ENCODE data around the gene STAT5A. TPM values are rescaled to one million over a fixed set of nuclear protein-coding genes. Genes with fewer than 3 reads are reported as not detected.
"Not testable (repeated sequence)": the region's sequence is repeated elsewhere in the genome, so short reads cannot be mapped to it uniquely, and the experiment has no call there.

STAT5A gene
- total RNA-seq, 2 experiments from 2014 or later: 88.4 to 96.7 TPM

DNA sequence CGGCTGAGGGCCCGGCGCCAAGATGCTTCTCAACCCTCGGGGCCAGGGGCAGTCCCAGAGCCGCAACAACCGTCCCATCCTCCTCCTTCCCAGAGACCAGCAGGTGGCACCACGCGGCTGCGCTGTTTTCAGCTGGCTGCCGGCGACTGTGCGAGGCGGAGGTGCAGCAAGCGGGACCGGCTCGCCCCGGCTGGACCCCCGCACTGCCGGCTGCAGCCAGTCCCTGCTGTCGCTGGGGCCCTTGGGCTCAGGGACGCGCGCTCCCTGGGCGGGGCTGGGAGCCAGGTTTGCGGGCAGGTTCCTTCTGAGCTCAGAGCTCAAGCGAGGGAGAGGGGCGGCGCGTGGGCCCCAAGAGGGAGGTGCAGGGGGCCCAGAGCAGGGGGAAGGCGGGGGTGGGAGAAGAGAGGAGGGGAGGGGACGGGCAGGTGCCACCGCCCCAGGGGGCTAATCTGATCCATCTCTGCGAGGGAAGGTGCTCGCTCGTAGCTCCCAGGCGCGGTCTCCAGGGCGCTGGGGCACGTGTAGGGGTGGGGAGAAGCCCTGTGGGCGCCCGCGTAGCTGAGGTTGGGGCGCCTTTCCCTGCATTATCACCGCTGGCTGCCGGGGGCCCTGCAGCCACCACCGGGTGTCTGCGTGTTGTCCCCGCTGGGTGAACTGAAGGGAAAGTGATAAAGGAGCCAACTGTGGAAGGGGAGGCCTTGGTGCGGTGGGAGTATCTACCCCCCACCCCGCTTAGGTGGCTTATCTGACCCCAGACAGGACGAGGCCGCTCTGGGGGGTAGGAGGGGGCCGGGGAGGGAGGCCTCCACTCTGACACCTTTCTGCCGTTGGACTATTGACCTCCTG lies 24.2 kb downstream of the STAT5A start:
- Mint-ChIP-seq H3K4me1 (peaks cover 59% of the 10 kb centered on the region), H3K27ac (peak overlapping the region; percentile 6), H3K36me3 (ENCODE audit: low read depth) (peaks cover 70% of the 10 kb centered on the region), H3K27me3 (no peaks in the 10 kb centered on the region), H3K9me3 (no peaks in the 10 kb centered on the region), H3K4me3 (no peak overlapping the region)
- DNase-seq: peak; percentile 80
- CTCF ChIA-PET: interaction anchor here (0.6 to 20.0 kb wide), 26 partner anchors 9 to 349 kb away, joined by 3 to 342 read pairs (median 4); partner anchors contain the start of gene STAT3
- POLR2A ChIA-PET: interaction anchor here (0.6 to 2.8 kb wide), 23 partner anchors 10 to 223 kb away, joined by 3 to 17 read pairs (median 4); partner anchors contain the start of genes NAGLU, STAT3, STAT5A and STAT5B

DNA sequence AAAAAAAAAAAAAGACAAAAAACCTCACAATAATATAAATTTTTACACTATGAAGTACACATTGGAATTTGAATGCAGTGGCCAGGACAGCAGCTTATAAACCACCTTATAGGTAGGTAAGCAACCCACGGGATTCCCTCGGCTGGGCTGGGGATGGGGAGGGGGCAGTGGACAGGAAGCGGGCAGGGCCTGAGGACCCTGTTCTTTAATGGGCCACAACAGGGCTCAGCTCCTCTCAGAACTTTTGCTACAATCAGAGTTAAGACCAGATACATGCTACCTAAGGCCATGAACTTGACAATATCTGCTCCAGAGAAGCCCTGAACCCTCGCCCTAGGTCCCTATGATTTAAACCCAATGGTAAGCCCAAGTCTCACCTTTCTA lies 25.1 kb downstream of the STAT5A start:
- H3K4me1 Mint-ChIP-seq: peaks cover 60% of the 10 kb centered on the region
- no peak overlapping the region for H3K4me3 Mint-ChIP-seq
- no peaks in the 10 kb centered on the region for H3K9me3 Mint-ChIP-seq
- H3K36me3 Mint-ChIP-seq (ENCODE audit: low read depth): peaks cover 69% of the 10 kb centered on the region
- no peaks in the 10 kb centered on the region for H3K27me3 Mint-ChIP-seq
- no peak overlapping the region for H3K27ac Mint-ChIP-seq
- ChIA-PET POLR2A (interaction anchor here (0.7 to 2.8 kb wide), 13 partner anchors 18 to 143 kb away, joined by 3 to 17 read pairs (median 4); partner anchors contain the start of genes STAT3 and STAT5A), CTCF (interaction anchor here (0.6 to 20.0 kb wide), 14 partner anchors 9 to 264 kb away, joined by 3 to 342 read pairs (median 4); partner anchors contain the start of genes HCRT, PSMC3IP and STAT3)
- DNase-seq: no peak

GRCh38 chr17:42313773-42314566 lies 25.7 kb downstream of the STAT5A start:
- ChIA-PET CTCF (interaction anchor here (0.6 to 20.0 kb wide), 13 partner anchors 8 to 264 kb away, joined by 3 to 342 read pairs (median 4); partner anchors contain the start of genes HCRT, NAGLU, PSMC3IP and STAT3), POLR2A (interaction anchor here (0.7 to 2.8 kb wide), 11 partner anchors 18 to 202 kb away, joined by 3 to 17 read pairs (median 3); partner anchors contain the start of gene STAT5A)
- peaks cover 66% of the 10 kb centered on the region for H3K4me1 Mint-ChIP-seq
- no peak for DNase-seq
- no peaks in the 10 kb centered on the region for H3K9me3 Mint-ChIP-seq
- H3K4me3 Mint-ChIP-seq: no peak overlapping the region
- peaks cover 70% of the 10 kb centered on the region for H3K36me3 Mint-ChIP-seq (ENCODE audit: low read depth)
- H3K27ac Mint-ChIP-seq: peak overlapping the region; percentile 49
- no peaks in the 10 kb centered on the region for H3K27me3 Mint-ChIP-seq

GRCh38 chr17:42315402-42316156 lies 27.3 kb downstream of the STAT5A start:
- POLR2A ChIA-PET: interaction anchor here (0.6 to 1.8 kb wide), 6 partner anchors 27 to 190 kb away, joined by 3 to 13 read pairs (median 3); partner anchors contain the start of genes GHDC and STAT3
- Mint-ChIP-seq H3K4me3 (no peak overlapping the region), H3K27me3 (no peaks in the 10 kb centered on the region), H3K9me3 (no peaks in the 10 kb centered on the region), H3K27ac (peak overlapping the region; percentile 79), H3K4me1 (peaks cover 73% of the 10 kb centered on the region), H3K36me3 (ENCODE audit: low read depth) (peaks cover 63% of the 10 kb centered on the region)
- no peak for DNase-seq
- CTCF ChIA-PET: interaction anchor here (1.4 to 20.0 kb wide), 5 partner anchors 27 to 262 kb away, joined by 3 to 342 read pairs (median 5); partner anchors contain the start of genes PSMC3IP and STAT3

DNA sequence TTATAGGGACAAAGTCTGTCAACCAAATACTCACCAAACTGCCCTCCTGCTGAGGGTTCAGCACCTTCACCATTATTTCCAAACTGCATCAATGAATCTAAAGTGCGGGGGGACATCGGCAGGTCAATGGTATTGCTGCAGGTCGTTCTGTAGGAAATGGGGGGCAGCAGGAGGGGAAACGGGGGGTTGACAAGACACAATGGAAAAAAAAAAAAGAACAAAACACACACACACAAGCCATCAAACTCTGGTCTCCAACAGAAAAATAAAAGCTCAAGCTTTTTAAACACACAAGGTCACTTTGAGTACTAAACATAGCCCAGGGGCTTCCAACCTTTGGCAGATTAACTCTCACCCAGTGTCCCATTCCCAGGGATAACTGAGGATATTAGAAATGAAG lies 28.5 kb downstream of the STAT5A start:
- CTCF ChIA-PET: interaction anchor here (1.4 to 20.0 kb wide), 3 partner anchors 26 to 201 kb away, joined by 3 to 342 read pairs (median 3); no protein-coding TSS in a partner anchor
- H3K27me3 Mint-ChIP-seq: no peaks in the 10 kb centered on the region
- POLR2A ChIA-PET: no interaction called here
- no peak overlapping the region for H3K4me3 Mint-ChIP-seq
- H3K36me3 Mint-ChIP-seq (ENCODE audit: low read depth): peaks cover 61% of the 10 kb centered on the region
- no peak overlapping the region for H3K27ac Mint-ChIP-seq
- peaks cover 72% of the 10 kb centered on the region for H3K4me1 Mint-ChIP-seq
- no peaks in the 10 kb centered on the region for H3K9me3 Mint-ChIP-seq
- DNase-seq: no peak

DNA sequence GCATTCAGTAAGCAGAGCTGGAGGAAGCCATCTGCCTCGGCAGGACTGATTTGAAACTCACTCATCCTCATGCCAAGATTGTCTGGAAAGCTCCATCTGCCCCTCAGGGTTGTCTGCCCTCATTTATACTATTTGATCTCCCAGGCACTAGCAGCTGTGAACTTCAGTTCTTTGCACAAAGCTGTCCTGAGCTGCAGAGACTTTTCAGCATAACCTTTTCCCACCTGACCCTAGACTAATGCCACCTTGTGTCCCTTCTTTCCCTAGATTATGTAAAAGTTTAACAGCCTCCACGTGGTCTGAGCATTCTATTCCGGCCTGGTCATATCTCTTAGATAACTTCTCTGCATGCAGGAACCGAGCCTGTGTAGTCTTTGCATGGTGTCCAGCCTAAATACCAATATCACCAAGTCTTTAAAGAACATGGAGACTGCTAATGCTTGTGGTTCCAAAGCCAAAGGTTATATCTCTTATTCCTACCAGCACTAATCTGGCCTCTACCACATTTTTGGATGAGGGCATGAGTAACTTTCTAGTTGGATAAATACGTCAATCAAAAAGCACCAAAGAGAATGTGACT lies 29.1 kb downstream of the STAT5A start:
- H3K36me3 Mint-ChIP-seq (ENCODE audit: low read depth): peaks cover 63% of the 10 kb centered on the region
- DNase-seq: no peak
- CTCF ChIA-PET: interaction anchor here (0.6 to 20.0 kb wide), 5 partner anchors 89 to 293 kb away, joined by 3 to 342 read pairs (median 4); no protein-coding TSS in a partner anchor
- H3K27ac Mint-ChIP-seq: no peak overlapping the region
- no peaks in the 10 kb centered on the region for H3K27me3 Mint-ChIP-seq
- POLR2A ChIA-PET: interaction anchor here (1.2 kb wide), 1 partner anchor 69 kb away, joined by 4 read pairs; no protein-coding TSS in a partner anchor
- H3K4me1 Mint-ChIP-seq: peaks cover 73% of the 10 kb centered on the region
- H3K9me3 Mint-ChIP-seq: no peaks in the 10 kb centered on the region
- H3K4me3 Mint-ChIP-seq: no peak overlapping the region

DNA sequence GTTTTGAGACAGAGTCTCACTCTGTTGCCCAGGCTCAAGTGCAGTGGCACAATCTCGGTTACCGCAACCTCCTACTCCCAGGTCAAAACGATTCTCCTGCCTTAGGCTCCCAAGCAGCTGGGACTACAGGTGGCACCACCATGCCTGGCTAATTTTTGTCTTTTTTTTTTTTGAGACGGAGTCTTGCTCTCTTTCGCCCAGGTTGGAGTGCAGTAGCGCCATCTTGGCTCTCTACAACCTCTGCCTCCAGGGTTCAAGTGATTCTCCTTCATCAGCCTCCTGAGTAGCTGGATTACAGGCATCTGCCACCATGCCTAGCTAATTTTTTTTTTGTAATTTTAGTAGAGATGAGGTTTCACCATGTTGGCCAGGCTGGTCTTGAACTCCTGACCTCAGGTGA lies 29.7 kb downstream of the STAT5A start:
- H3K27ac Mint-ChIP-seq, DNase-seq, H3K27me3 Mint-ChIP-seq, H3K9me3 Mint-ChIP-seq, H3K4me3 Mint-ChIP-seq: not testable (repeated sequence)
- H3K36me3 Mint-ChIP-seq (ENCODE audit: low read depth): peaks cover 69% of the 10 kb centered on the region
- POLR2A ChIA-PET: interaction anchor here (1.0 to 3.7 kb wide), 4 partner anchors 8 to 88 kb away, joined by 3 to 18 read pairs (median 4); no protein-coding TSS in a partner anchor
- CTCF ChIA-PET: interaction anchor here (1.0 to 20.0 kb wide), 6 partner anchors 8 to 260 kb away, joined by 3 to 342 read pairs (median 4); no protein-coding TSS in a partner anchor
- peaks cover 76% of the 10 kb centered on the region for H3K4me1 Mint-ChIP-seq

- H3K9me3 Mint-ChIP-seq: no peaks in the 10 kb centered on the region
- CTCF ChIA-PET: interaction anchor here (0.6 to 20.0 kb wide), 13 partner anchors 10 to 211 kb away, joined by 3 to 342 read pairs (median 5); partner anchors contain the start of gene STAT3
- POLR2A ChIA-PET: interaction anchor here (0.8 to 3.7 kb wide), 5 partner anchors 16 to 85 kb away, joined by 3 to 18 read pairs (median 7); partner anchors contain the start of gene STAT3
- no peaks in the 10 kb centered on the region for H3K27me3 Mint-ChIP-seq
- H3K4me3 Mint-ChIP-seq: no peak overlapping the region
- peaks cover 68% of the 10 kb centered on the region for H3K36me3 Mint-ChIP-seq (ENCODE audit: low read depth)
- H3K27ac Mint-ChIP-seq: no peak overlapping the region
- H3K4me1 Mint-ChIP-seq: peaks cover 56% of the 10 kb centered on the region
- no peak for DNase-seq
These were observed 33.3 kb downstream of the STAT5A start for GRCh38 chr17:42321555-42321954.

GRCh38 chr17:42322382-42323267 lies 34.3 kb downstream of the STAT5A start:
- Mint-ChIP-seq H3K27ac (no peak overlapping the region), H3K27me3 (no peaks in the 10 kb centered on the region), H3K4me3 (no peak overlapping the region), H3K9me3 (no peaks in the 10 kb centered on the region), H3K36me3 (ENCODE audit: low read depth) (peaks cover 67% of the 10 kb centered on the region), H3K4me1 (peaks cover 50% of the 10 kb centered on the region)
- DNase-seq: peak; percentile 95
- CTCF ChIA-PET: interaction anchor here (0.7 to 20.0 kb wide), 17 partner anchors 9 to 197 kb away, joined by 3 to 342 read pairs (median 3); partner anchors contain the start of gene STAT3
- POLR2A ChIA-PET: interaction anchor here (0.7 to 1.5 kb wide), 5 partner anchors 10 to 83 kb away, joined by 3 to 7 read pairs (median 3); partner anchors contain the start of gene STAT3

DNA sequence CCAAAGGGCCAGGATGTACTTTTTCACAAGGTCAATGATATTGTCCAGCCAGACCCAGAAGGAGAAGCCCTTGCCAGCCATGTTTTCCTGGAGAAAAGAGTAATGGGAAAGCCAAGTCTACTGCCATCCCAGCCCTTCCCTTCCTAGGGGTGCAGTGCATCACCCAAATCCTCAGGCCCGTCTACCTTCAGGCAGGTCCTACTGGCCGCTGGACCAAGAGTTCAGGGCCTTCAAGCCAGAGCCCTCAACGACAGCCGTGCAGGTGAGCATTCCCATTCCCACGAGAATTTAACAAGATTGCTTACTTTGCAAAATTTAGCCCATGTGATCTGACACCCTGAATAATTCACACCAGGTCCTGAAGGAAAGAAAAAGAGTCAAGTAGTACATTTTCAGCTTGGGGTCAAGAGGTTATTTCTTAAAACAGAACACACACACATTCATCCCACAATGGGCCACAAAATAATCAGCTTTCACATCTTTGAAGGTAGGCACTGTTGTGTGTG lies 35.0 kb downstream of the STAT5A start:
- DNase-seq: no peak
- Mint-ChIP-seq H3K4me1 (peaks cover 49% of the 10 kb centered on the region), H3K4me3 (no peak overlapping the region), H3K27ac (no peak overlapping the region), H3K36me3 (ENCODE audit: low read depth) (peaks cover 63% of the 10 kb centered on the region), H3K9me3 (no peaks in the 10 kb centered on the region), H3K27me3 (no peaks in the 10 kb centered on the region)
- CTCF ChIA-PET: interaction anchor here (0.8 to 20.0 kb wide), 10 partner anchors 10 to 194 kb away, joined by 3 to 342 read pairs (median 6); no protein-coding TSS in a partner anchor
- POLR2A ChIA-PET: interaction anchor here (0.9 to 1.5 kb wide), 4 partner anchors 39 to 83 kb away, joined by 3 to 7 read pairs (median 3); no protein-coding TSS in a partner anchor
